GM18508 (cell line): ENCODE data around the gene ALDH3A2.
"Not testable (repeated sequence)": the region's sequence is repeated elsewhere in the genome, so short reads cannot be mapped to it uniquely, and the experiment has no call there.

ENCODE experiments used
- ATAC-seq: cut with Tn5 transposase; IDR thresholded peaks from one replicate; pipeline ENCODE4 v1.9.1; 2021; ENCODE audit warnings: moderate number of reproducible peaks; ENCODE audit not compliant: insufficient read depth, unreplicated experiment

ALDH3A2 gene

DNA sequence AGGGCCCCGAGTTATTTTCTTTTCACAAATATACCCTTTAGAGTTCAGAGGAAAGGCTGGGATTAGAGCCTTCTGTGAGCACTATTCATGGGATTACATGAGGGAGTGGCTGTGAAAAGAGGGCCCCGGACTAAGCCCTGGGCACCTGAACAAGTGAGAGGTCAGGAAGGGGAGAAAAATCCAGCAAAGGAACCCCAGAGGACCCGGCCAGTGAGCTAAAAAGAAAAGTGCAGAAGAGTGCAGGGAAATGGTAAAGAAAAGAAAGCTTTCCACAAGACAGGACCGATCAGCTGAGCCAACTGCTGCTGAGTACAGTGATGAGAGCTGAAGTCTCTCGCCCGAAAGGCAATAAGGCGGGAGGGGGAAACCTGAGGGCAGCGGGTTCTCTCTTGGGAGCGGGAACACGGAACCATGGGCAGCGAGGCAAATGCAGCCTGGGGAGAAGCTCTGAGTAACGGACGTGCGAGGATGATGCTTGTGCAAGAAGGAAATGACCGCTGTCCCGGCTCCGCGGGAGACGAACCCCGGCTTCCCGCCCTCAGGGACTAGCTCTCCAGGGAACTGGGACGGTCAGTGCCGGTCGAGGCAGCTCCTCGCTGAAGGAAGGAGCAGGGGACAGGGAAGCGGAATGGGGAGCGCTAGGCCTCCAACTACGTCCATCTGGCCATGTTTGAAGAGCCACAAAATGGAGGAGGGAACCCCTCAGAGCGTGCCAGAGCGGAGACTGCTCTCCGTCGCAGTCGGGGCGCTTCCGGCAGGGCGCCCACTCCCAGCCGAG lies 665 bp upstream of the ALDH3A2 start:
- ATAC-seq: peak; percentile 18

DNA sequence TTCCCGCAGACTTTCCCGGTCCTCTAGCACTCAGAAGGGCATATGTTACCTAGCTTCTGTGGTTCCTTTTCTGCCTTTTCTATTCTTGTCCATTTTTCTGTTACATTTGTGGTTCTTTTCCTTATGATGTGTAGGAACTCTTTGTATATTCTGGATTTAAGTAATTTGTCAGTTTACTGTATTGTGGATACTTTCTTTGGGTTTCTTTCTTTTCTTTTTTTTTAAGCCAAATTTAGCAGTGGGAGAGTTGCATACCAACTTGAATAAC lies 657 bp downstream of the ALDH3A2 start:
- ATAC-seq: no peak

DNA sequence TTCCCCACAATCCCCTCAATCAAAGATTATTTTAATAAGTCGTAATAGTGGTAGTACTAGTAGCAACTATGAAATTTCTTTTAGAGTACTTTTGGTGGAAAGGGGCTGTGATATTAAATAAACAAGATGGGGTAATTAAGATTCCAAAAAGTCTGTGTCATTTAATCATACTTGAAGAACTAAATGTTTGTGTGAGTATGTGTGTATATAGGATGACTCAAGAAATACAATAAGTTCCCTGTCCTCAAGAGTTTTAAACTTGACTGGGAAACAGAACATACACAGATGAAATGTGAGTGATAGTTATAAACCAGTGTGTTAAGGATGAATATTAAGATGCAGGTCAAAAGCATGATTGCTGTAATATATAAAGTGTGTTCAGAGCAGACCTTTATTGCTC lies 2.3 kb downstream of the ALDH3A2 start:
- ATAC-seq: no peak

DNA sequence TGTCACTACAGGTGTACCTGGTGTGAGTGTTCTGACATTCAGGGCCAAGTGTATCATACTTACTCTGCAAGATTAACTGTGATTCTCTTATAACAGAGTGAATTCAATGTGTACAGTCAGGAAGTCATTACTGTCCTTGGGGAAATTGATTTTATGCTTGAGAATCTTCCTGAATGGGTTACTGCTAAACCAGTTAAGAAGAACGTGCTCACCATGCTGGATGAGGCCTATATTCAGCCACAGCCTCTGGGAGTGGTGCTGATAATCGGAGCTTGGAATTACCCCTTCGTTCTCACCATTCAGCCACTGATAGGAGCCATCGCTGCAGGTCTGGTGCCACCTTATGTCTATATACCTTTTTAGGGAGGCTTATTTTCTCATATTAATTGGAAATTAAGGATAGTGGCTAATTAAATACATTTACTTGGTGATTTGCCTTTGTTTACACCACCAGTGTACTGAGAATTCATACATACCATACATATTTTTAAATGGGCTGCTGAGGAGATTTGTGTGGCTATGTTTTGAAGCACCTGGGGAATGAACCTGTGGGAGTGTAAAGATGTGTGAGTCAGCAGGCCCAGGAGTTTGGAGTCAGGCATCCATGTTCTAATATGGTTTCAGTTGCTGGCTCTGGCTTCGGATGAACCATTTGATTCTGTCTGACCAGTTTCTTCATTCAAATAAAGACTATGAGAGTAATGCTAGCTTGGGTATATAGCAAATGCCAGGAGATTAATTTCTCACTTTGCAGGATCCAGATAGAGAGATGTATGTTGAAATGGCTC lies 3.1 kb downstream of the ALDH3A2 start:
- ATAC-seq: no peak

DNA sequence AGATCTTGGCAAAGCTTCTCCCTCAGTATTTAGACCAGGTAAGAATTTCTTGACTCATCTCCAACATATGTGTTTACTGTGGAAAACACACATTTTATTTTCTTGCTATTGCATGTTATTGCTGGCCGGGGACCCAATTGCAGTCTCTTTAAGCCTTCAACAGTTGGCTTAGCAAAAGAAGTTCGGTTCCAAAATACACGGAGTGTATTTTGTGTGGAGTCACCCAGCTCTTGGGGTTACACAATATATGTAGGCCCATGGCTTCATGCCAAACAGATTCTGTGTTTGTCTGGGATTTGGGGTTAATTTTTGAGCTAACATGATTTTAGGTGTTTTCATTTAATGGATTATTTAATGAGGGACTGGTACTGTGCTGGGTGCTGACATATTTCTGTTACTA lies 4.0 kb downstream of the ALDH3A2 start:
- ATAC-seq: no peak

DNA sequence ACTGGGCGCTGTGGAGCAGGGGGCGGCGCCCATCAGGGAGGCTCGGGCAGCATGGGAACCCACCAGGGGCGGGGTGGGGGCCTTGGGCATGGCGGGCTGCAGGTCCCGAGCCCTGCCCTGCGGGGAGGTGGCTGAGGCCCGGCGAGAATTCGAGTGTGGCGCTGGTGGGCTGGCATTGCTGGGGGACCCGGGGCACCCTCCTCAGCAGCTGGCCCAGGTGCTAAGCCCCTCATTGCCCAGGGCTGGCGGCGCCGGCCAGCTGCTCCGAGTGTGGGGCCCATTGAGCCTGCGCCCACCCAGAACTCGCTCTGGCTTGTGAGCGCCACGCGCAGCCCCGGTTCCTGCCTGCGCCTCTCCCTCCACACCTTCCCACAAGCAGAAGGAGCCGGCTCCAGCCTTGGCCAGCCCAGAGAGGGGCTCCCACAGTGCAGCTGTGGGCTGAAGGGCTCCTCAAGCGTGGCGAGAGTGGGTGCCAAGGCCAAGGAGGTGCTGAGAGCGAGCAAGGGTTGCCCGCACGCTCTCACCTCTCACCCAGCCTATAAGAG lies 5.9 kb downstream of the ALDH3A2 start:
- ATAC-seq: no peak

DNA sequence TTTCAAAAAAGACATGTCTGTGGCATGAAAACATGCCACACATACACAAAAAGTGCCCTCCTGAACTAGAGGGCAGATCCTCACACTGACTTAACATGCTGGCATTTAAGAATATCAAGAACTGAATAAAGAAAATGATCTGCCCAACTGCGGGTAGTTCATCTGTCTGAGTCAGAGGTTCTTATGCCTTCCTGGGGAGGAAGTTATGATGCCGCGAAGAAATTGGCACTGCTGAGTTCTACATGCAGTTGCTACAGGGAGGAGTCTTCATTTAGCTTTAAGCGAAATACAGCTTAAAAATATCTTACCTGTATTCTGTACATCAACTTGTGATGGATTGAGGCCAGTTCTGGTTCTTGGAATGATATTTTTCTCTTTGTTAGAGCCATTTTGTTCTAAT lies 6.3 kb downstream of the ALDH3A2 start:
- no peak for ATAC-seq

DNA sequence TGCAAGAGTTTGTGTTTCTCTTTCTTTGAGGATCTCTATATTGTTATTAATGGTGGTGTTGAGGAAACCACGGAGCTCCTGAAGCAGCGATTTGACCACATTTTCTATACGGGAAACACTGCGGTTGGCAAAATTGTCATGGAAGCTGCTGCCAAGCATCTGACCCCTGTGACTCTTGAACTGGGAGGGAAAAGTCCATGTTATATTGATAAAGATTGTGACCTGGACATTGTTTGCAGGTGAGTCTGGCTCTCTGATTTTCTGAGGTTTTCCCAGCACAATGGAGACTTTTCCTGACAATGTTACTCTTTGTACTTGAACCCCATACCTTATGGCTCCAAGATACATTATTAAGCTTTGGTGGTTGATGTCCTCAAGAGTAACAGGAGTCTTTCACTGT lies 7.8 kb downstream of the ALDH3A2 start:
- no peak for ATAC-seq

DNA sequence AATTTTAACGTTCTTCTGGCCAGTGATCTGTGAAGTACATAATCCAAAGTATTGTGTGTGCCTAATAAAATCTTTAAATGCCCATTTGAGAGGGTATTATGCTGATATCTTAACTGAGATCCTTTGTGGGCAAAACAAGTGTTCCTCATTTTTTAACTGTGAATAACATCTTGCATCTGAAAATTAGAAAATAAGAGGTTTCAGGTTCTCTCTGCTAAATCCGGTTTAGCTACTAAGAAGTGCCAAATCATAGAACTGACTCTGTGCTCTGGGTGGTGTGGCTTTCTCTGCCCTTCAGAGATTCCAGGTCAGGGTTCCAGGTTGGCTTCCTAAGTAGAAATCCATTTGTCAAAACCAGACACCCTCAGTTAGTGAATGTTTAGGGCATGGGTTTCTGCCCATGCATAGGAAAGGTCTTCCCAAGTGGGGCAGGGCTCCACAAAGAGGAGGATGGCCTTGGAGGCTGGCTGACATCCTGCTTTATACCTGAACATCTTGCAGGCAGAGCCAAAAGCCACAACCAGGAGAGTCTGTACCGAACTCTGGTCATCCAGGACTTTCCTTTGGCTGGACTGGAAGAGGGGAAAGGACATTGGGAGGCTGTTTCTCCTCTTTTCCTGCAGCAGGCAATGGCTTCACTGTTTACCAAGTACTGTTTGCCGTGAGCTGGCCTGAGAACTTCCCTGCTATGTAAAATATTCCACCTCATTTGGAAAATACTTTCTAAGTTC lies 8.5 kb downstream of the ALDH3A2 start:
- ATAC-seq: no peak

DNA sequence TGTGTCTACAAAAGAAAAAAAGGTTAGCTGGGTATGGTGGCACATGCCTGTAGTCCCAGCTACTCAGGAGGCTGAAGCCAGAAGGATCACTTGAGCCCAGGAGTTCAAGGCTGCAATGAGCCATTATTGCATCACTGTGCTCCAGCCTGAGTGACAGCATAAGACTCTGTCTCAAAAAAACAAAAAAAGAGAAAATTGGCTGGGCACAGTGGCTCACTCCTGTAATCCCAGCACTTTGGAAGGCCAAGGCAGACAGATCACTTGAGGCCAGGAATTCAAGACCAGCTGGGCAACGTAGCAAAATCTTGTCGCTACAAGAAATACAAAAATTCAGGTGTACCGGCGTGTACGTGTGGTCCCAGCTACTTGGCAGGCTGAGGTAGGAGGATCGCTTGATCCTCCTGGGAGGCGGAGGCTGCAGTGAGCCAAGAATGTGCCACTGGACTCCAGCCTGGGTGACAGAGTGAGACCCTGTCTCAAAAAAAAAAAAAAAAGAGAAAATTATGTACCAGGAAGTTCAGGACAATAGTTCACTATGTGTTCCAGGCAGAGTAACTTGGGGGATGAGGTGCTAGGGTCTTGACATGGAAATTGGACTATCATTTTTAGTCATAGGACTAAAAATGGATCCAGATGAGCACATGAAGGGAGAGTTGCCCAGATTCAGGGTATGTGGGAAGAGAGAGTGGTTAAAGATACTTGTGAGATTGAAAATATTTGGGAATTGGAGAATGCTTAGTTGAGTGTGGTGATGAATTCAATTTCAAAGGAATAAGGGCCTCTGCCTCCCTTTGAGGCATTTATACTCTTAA lies 11.0 kb downstream of the ALDH3A2 start:
- ATAC-seq: no peak

DNA sequence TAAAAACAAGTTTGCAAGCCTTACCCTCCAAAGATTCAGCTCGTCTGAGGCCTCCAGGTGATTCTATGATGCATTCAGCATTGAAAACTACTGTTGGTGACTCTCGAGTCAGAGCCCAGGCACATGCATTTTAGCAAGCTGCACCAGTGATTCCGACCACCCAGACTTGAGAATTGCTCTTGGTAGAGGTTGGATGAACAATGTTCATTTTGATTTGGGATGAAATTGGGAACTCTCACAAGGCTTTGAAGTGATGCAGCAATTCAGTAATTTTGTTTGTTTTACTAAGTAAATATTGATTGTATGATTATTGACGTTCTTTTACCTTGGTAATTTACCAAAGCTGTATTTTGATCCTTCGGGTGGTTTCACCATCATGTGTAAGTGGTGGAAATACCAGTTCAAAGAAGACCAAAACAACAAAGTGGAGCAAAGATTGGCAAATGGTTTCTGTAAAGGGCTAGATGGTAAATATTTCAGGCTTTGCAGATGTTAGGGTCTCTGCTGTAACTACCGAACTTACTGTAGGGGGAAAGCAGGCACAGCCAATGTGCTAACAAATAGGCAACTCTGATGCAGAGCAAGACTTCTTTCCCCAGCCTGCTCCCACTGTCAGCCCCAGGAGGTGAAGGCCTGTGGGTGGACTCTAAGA lies 11.8 kb downstream of the ALDH3A2 start:
- ATAC-seq: no peak

DNA sequence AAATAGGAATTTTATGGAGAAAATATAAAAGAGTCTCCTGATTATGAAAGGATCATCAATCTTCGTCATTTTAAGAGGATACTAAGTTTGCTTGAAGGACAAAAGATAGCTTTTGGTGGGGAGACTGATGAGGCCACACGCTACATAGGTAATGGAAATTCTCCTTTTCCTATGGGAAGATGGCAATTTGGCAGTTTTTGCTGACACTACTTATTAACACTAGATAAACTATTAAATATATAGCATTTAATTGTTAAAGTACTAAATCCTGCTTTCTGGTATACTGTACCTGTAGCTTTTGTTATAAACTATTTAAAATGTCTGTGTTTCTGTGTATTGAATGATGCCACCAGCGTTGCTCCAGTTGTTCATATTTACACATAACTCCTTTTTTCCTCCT lies 12.6 kb downstream of the ALDH3A2 start:
- no peak for ATAC-seq

DNA sequence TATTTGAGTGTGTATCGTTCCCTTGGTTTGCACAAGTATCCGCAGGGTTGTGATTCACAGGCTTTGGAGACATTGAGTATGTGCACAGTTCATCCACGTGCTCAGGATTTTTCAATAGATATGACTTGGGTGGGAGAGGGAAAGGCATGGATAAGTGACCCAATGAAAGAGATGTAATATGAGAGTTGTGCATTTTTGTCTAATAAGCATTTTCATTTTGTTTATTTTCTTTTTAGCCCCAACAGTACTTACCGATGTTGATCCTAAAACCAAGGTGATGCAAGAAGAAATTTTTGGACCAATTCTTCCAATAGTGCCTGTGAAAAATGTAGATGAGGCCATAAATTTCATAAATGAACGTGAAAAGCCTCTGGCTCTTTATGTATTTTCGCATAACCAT lies 14.5 kb downstream of the ALDH3A2 start:
- ATAC-seq: no peak

DNA sequence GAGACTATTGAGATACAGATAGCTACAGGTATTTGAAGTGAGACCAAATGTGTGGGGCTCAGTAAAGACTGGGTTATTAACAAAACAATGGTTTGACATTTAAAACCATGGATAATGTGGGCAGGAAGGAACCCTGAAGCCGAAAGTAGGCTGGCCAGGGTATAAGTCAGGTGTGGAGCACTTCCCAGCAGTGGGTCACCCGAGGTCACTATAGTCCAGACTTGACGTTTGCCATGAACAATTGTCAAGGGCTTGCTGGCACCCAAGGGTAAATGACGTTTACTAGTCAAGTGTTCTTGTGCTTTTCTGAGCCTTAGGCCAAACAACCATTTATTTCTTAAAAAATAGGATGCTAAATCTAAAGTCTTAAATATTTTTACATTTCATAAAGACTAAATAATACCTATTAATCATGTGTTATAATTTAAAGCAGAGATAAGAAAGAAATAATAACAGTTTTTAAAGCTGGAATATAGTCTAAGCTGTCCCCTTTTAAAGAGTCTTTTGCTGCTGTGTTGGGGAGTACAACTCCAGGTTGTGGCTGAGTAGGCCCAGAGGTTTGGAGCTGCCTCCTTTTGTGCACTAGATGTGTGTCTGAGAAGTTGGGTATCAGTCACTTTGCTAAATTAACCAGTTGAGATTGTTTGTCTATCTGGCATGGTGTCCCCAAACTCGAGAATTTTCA lies 15.7 kb downstream of the ALDH3A2 start:
- no peak for ATAC-seq

DNA sequence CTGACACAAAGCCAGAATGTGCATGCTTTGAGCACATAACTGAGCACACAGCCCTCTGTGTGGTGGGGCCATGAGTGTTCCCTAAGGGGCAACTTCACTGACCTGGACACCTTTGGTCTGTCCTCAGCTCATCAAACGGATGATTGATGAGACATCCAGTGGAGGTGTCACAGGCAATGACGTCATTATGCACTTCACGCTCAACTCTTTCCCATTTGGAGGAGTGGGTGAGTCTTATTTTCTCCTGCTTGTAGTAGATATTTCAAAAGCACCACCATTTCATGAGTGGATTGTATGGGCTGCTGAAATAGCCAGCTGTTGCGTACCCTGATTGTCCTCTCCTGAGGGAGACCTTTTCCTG lies 16.2 kb downstream of the ALDH3A2 start:
- no peak for ATAC-seq

DNA sequence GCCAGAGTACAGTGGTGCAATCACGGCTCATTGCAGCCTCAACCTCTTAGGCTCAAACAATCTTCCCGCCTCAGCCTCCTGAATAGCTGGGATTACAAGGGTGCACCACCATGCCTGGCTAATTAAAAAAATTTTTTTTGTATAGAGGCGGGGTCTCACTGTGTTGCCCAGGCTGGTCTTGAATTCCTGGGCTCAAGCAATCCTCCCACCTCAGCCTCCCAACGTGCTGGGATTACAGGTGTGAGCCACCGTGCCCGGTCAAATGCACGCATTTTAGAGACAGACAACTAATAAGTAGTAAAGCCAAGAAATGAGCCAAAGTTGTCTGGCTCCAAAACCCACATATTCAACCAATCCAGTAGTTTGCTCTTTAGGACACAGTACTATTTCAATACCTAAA lies 21.1 kb downstream of the ALDH3A2 start:
- ATAC-seq: not testable (repeated sequence)

DNA sequence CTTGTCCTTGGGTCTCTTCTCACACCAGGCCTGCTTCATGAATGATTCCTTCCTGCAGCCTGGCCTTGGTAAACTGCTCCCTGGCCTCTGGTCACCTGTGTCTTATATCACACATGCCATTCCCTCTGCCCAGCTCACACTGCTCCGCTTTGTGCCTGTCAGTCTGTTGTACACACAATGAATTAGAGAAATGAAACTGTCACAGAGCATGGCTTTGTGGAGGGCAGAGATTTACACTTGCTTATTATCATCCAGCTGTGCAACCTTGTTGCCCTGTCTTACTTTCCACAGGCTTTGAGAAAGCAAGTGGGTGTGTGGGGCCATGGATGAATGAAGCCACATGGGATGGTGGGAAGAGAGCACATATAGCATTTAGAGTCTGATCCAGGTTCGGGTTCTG lies 22.4 kb downstream of the ALDH3A2 start:
- ATAC-seq: no peak

DNA sequence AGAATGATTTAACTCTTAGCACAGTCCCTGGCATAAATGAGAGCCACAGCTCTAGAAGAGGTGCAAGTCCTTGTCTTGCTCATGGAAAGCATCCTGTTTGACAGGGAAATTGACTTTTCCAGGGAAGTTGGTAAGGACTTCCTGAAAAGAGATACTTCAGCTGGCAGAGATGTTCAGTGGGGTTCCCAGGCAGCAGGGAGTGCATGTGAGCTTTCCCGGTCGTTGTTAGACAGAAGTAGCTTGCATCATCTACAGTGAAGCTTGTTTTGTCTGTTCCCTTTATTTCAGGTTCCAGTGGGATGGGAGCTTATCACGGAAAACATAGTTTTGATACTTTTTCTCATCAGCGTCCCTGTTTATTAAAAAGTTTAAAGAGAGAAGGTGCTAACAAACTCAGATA lies 22.9 kb downstream of the ALDH3A2 start:
- ATAC-seq: no peak

DNA sequence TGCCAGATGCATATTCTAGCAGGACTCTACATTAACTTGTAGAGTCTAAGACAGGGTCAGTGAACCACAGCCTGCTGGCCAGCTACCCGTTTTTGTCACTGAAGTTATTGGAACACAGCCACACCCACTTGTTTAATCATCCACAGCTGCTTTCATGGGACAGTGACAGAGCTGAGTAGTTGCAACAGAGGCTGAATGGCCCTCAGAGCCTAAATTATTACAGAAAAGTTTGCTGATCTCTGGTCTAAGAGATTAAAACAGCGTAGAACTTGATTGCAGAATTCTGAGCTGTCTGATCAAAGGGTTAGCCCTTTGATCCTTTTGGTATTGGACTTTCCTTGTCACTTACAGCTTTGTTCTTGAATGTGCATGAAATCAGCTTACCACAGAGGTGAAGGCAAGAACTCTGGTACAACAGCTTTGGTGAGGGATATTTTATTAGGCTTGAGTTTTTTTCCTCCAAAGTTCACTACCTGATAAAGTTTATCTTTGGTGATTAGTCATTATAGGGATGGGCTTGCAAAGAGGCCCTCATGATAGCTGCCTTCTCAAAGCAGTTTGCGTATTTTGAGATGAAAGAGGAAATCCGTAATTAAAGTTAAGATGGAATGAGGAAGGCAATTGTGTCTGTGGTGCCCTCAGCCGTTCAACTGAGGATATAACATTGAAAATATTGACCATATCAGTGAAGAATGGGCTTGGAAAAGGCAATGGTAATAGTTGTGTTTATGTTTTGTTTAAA lies 23.6 kb downstream of the ALDH3A2 start:
- ATAC-seq: no peak
